ENCODE results near the gene GTF3C1. TPM values are rescaled to one million over a fixed set of nuclear protein-coding genes. Genes with fewer than 3 reads are reported as not detected.

Gene GTF3C1
- total and polyA plus RNA-seq, 2 donors (not counting 1 experiment from before 2014, with no cell fraction given) = 31.2 to 49.6 TPM

- no peak overlapping the region for H3K4me2 ChIP-seq (replicated peaks; ENCODE audit: low read depth, low read length, poor library complexity, severe bottlenecking)
- H3K9me3 Mint-ChIP-seq (ENCODE audit: insufficient read depth) = no peaks in the 10 kb centered on the region
- H3K9me3 ChIP-seq (ENCODE audit: control extremely low read depth in 1 of 3, control insufficient read depth in 2 of 3, insufficient read depth in 1 of 3, low read length in 2 of 3) = no peaks in the 10 kb centered on the region
- WGBS (ENCODE audit: insufficient coverage) = 97% methylated on average over 21 of the region's 21 CpGs
- H3K4me3 ChIP-seq (ENCODE audit: control extremely low read depth in 1 of 5, extremely low read depth in 1 of 5, insufficient read depth in 1 of 5, low read depth in 2 of 5, low read length in 4 of 5) = no peak overlapping the region
- intact Hi-C loops (cut with micrococcal nuclease) = no loop called here
- no peaks in the 10 kb centered on the region for H3K79me2 ChIP-seq (ENCODE audit: control insufficient read depth, insufficient read depth, low read length)
- no peaks in the 10 kb centered on the region for H4K20me1 ChIP-seq (ENCODE audit: control insufficient read depth, insufficient read depth, low read length, poor library complexity, severe bottlenecking)
- no peaks in the 10 kb centered on the region for H3K27me3 ChIP-seq (replicated peaks in 1 of 4; ENCODE audit: control extremely low read depth in 1 of 4, control insufficient read depth in 3 of 4, insufficient read depth in 4 of 4, low read length in 3 of 4)
- no peaks in the 10 kb centered on the region for H3K4me1 Mint-ChIP-seq
- H3K27me3 Mint-ChIP-seq = no peaks in the 10 kb centered on the region
- ChIA-PET POLR2A (no interaction called here), CTCF (no interaction called here)
- no peak overlapping the region for H3K4me3 Mint-ChIP-seq
- TF ChIP-seq CTCF (IDR thresholded peaks at IDR 0.05) = no peak
- TF ChIP-seq EZH2 (IDR thresholded peaks at IDR 0.05; ENCODE audit: borderline replicate concordance, insufficient read depth, low read depth, low read length, poor library complexity, severe bottlenecking) = no peak
- no peak overlapping the region for H3K27ac Mint-ChIP-seq
- H3K36me3 ChIP-seq (replicated peaks in 1 of 2; ENCODE audit: control extremely low read depth in 1 of 2, control insufficient read depth in 1 of 2, extremely low read depth in 1 of 2, insufficient read depth in 2 of 2, low read length in 1 of 2) = peaks cover 0 to 68% of the 10 kb centered on the region in 2 experiments
- no peak overlapping the region for H3K27ac ChIP-seq (ENCODE audit: low read length in 2 of 2)
- H3K4me1 ChIP-seq (ENCODE audit: control insufficient read depth in 2 of 2, insufficient read depth in 2 of 2, low read length in 2 of 2) = no peaks in the 10 kb centered on the region
- H3K9ac ChIP-seq (ENCODE audit: low read length) = no peak overlapping the region
- no peak overlapping the region for H2AFZ ChIP-seq (ENCODE audit: insufficient read depth, low read depth, low read length, poor library complexity, severe bottlenecking)
- DNase-seq = no peak
- no peak for ATAC-seq (ENCODE audit: low read depth)
These were observed 60.3 kb downstream of the GTF3C1 start for GRCh38 chr16:27489421-27489820.

GRCh38 chr16:27486760-27487159 lies 63.0 kb downstream of the GTF3C1 start:
- Histone ChIP-seq H2AFZ (ENCODE audit: insufficient read depth, low read depth, low read length, poor library complexity, severe bottlenecking) (no peak overlapping the region), H3K4me1 (ENCODE audit: control insufficient read depth in 2 of 2, insufficient read depth in 2 of 2, low read length in 2 of 2) (no peaks in the 10 kb centered on the region), H3K9ac (ENCODE audit: low read length) (no peak overlapping the region), H3K36me3 (replicated peaks in 1 of 2; ENCODE audit: control extremely low read depth in 1 of 2, control insufficient read depth in 1 of 2, extremely low read depth in 1 of 2, insufficient read depth in 2 of 2, low read length in 1 of 2) (peaks cover 3 to 83% of the 10 kb centered on the region in 2 experiments), H3K27me3 (replicated peaks in 1 of 4; ENCODE audit: control extremely low read depth in 1 of 4, control insufficient read depth in 3 of 4, insufficient read depth in 4 of 4, low read length in 3 of 4) (no peaks in the 10 kb centered on the region), H3K27ac (ENCODE audit: low read length in 2 of 2) (no peak overlapping the region), H3K4me3 (ENCODE audit: control extremely low read depth in 1 of 5, extremely low read depth in 1 of 5, insufficient read depth in 1 of 5, low read depth in 2 of 5, low read length in 4 of 5) (no peak overlapping the region), H3K9me3 (ENCODE audit: control extremely low read depth in 1 of 3, control insufficient read depth in 2 of 3, insufficient read depth in 1 of 3, low read length in 2 of 3) (no peaks in the 10 kb centered on the region), H3K79me2 (ENCODE audit: control insufficient read depth, insufficient read depth, low read length) (no peaks in the 10 kb centered on the region), H3K4me2 (replicated peaks; ENCODE audit: low read depth, low read length, poor library complexity, severe bottlenecking) (no peak overlapping the region), H4K20me1 (ENCODE audit: control insufficient read depth, insufficient read depth, low read length, poor library complexity, severe bottlenecking) (no peaks in the 10 kb centered on the region)
- Mint-ChIP-seq H3K4me3 (no peak overlapping the region), H3K27ac (no peak overlapping the region), H3K9me3 (ENCODE audit: insufficient read depth) (no peaks in the 10 kb centered on the region), H3K4me1 (no peaks in the 10 kb centered on the region), H3K27me3 (no peaks in the 10 kb centered on the region)
- ChIA-PET CTCF (no interaction called here), POLR2A (no interaction called here)
- ATAC-seq (ENCODE audit: low read depth) = no peak
- no peak for DNase-seq
- WGBS (ENCODE audit: insufficient coverage) = 100% methylated on average over 2 of the region's 3 CpGs
- intact Hi-C loops (cut with micrococcal nuclease) = no loop called here
- TF ChIP-seq EZH2 (IDR thresholded peaks at IDR 0.05; ENCODE audit: borderline replicate concordance, insufficient read depth, low read depth, low read length, poor library complexity, severe bottlenecking) = no peak
- no peak for TF ChIP-seq CTCF (IDR thresholded peaks at IDR 0.05)
